Hippocampal formation (tissue), 2 donors: ENCODE results near the gene SNX33.
"Not testable (repeated sequence)": the region's sequence is repeated elsewhere in the genome, so short reads cannot be mapped to it uniquely, and the experiment has no call there.

Experiments used
- DNase-seq, 2 donors: peaks; one replicate each; lab custom pipeline; 2025; lab: John Stamatoyannopoulos, UW

Gene SNX33

DNA sequence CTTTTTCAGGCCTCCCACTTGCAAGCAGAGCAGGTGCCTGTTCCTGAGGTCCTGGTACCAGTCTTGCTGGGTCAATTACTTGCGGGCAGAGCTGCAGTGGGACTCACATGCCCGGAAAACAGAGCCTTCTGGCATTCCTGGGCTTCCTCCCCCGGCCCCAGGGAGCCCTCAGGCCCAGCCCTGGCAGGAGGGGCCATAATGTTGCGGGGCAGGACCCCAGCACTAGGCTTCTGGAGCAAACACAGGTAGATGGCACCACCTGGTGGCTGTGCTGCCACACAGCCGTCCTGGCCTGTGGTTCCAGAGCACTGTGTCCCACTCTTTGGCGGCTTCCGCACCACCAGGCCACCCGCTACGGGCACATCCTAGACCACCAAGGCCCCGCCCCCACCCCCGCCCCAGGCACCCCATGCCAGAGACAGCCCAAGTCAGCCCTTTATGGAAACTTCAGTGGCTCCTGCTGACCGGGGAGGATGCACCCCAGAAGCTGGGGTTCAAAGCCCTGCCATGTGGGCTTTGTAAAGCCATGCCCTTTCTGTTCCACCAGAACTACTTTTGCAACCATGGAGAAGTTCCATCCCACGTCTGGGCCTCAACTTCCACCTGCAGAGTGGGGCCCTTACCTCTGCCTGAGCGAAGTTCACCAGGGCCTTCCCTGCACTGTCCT is 36.1 kb downstream of the SNX33 start:
- peak; percentile 4 to 46 for DNase-seq

DNA sequence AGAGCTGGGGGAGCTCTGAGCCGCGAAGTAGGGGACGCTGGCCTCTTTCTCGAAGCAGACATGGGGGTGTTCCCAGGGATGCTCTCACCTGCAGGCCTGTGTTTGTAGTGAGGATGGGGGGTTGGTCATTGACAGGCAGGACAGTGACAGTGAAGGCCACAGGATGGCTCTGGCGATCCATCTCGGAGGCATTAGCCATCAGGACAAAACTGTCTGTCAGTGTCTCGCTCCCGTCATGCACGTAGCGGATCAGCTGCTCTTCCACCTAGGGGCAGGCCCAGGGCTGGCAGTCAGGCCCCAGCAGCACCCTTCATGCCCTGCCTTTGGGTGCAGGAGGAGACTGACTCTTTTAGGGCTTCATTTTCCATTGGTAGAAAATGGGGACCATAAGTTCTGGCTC is 36.9 kb downstream of the SNX33 start:
- no peak for DNase-seq

DNA sequence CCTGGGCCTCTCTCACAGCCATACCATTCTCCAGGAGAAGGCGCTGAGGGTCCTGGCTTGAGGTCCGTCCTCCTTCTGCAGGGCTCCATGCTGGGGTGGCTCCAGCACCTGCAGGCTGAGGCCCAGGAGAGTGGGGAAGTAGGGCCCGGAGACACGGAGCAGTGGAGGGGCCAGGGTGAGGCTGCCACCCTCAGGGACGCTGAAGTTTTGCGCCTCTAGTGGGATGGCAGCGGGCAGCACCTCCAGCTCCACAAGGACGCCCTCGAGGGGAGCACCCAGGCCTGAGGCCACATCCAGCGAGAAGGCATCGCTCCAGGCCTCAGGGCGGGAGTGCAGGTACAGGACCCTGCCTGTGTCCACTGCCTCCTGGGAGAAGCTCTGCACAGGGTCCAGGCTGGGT is 37.5 kb downstream of the SNX33 start:
- DNase-seq = no peak

DNA sequence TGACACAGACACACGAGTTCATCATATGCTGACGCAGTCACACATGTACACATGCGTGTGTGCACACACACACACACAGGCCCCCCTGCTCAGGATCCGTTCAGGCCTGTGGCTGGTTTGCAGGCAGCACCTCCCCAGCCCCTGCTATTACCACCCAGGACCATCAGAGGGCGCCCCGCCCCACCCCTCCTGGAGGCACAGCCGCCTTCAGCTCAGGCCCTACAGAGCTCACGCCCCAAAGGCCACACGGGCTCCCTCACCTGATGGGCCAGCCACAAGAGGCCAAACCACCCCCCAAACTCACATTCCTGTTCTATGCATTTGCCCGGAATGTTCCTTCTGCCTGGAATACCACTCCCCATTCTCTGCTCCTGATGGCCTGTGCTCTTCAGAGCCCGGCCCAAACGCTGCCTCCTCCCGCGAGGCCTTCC is 38.5 kb downstream of the SNX33 start:
- peak in 1 of 2 donors; percentile 43 for DNase-seq

DNA sequence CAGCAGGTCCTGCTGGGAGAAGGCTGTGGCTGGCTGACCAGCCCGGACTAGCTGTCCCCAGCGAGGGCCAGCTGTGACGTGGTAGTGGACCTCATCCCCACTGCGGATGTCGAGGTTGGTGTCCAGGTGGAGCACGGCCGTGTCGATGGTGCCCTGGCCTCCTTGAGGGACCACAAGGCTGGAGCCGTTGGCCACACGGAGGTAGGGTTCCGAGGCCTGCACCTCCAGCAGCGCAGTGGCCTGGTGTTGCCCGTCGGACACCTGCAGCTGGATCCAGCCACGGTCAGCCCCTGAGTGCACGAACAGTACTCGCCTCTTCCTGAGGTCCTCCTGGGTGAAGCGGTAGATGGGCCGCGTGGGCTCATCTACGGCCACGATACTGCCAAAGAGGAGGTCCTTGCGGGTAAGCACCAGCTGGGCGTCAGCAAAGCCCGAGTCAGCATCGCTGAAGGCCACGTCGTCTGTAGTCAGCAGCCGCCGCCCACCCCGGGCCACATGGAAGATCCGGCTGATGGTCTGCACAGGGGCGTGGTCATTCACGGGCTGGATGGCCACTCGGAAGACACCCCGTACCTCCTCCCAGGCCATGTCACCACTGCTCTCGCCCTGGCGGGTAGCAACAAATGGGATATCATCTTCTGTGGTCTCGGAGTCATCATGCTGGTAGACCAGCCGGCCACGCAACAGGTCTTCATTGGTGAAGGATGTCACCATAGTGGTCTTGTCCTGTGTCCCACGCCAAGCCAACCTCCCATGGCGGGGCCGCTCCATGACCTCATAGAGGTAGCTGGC is 40.0 kb downstream of the SNX33 start:
- no peak for DNase-seq

DNA sequence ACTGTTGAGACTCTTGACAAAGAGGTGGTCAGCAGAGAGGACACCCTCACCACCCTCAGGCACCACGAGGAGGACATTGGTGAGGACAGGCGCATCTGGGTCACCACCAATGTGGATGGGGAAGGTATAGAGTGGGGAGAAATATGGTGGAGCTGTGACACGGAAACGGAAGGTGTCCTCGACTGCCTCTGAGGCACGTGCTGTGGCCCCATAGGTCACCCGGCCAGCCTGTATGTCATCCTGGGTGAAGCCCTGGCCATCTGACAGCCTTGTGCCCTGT is 40.5 kb downstream of the SNX33 start:
- DNase-seq = no peak

DNA sequence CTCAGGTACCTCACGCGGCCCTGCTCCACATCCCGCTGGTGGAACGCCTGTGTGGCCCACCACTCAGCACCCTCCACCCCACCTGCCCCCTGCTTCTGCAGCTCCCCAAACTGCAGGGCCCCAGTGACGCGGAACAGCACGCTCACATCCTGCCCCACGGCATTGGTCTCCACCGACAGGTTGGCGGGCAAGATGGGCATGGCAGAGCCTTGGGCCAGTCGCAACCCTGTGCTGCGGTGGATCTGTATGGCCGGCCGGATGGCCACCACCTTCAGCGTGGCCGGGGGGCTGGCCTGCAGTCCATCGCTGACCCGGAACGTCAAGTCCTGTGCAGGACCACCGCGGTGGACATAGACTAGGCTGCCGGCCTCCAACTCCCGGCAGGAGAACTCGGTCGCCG is 41.1 kb downstream of the SNX33 start:
- DNase-seq = no peak

DNA sequence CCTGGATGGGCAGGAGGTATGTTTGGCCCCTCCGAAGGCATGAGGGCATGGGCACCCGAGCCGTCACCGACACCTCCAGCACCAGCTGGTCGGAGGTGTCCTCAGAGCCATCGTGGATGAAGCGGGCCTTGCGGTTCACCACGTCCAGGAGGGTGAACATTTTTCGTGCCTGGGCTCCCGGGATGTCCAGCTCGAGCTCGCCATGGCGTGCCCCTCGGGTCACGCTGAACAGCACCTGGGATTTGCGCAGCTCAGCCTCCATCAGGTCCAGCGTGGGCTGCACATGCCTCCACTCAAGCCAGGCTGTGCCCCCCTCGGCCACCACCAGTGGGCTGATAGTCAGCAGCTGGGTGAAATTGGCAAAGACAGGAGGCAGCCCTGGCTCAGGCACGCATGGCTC is 41.7 kb downstream of the SNX33 start:
- not testable (repeated sequence) for DNase-seq

DNA sequence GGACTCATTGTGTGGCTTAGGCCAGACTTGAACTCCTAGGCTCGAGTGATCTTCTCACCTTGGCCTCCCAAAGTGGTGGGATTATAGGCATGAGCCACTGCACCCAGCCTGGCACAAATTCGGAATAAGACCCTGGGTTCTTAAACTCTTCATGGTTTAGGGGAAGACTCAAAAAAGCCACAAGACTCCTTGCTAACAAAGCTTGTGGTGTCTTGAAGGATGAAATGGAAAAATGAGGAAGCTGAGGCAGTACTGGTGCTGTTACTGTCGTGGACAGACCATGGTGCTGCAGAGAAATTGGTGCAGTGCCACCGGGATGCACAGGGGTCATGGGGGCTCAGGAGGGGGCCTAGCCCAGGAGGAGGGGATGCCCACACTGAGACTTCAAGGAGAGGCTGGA is 44.6 kb downstream of the SNX33 start:
- not testable (repeated sequence) for DNase-seq

DNA sequence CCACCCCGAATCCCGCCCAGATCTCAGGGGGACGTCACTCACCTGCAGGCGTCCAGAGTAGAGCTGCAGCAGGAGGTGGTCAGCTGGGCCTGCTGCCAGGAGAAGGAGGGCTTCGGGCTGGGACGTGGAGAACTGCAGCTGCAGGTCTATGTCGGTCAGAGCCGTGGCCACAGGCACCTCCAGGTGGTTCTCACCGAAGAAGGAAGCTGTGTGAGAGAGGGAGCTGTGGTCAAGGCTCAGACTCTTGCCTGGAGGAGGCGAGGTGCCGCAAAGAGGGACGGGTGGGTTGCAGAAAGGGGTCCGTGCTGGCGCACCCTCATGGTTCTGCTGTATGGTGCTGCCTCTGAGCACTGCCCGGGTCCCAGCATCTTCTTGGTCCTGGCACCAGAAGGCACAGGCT is 45.3 kb downstream of the SNX33 start:
- not testable (repeated sequence) for DNase-seq

DNA sequence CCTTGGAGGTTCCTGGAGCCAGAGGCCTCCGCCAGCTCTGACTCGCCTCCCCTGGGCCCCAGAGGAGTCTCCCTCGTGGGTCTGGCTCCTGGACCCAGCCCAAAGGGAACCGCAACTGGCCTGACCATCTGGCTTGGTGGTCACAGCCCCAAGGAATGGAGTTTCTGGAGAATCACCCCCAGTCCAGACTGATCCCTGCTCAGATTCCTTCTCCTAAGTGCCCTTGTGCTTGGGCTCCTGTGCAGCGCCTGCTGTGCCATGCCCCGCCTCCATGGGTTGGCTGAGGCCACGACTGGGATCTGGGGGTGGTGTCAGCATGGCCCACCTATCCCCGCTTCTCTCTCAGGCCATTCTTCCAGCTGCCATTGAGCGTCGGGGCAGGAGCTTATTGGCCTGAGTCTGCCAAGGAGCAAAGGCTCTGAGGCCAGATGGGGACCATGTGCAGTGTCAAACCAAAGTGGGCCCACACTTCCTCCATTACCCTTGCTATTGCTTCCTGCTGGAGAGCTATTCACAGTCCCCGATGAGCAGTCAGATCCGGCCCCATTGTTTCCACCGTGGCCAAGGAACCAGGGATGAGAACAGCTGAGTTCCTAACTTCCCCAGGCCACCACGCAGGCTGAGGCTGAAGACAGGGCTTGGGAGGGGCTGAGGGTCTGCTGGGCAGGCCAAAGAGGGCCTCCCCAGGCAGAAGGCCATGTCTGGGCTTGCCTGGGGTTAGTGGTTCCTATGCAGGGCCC is 46.0 kb downstream of the SNX33 start:
- DNase-seq = no peak

DNA sequence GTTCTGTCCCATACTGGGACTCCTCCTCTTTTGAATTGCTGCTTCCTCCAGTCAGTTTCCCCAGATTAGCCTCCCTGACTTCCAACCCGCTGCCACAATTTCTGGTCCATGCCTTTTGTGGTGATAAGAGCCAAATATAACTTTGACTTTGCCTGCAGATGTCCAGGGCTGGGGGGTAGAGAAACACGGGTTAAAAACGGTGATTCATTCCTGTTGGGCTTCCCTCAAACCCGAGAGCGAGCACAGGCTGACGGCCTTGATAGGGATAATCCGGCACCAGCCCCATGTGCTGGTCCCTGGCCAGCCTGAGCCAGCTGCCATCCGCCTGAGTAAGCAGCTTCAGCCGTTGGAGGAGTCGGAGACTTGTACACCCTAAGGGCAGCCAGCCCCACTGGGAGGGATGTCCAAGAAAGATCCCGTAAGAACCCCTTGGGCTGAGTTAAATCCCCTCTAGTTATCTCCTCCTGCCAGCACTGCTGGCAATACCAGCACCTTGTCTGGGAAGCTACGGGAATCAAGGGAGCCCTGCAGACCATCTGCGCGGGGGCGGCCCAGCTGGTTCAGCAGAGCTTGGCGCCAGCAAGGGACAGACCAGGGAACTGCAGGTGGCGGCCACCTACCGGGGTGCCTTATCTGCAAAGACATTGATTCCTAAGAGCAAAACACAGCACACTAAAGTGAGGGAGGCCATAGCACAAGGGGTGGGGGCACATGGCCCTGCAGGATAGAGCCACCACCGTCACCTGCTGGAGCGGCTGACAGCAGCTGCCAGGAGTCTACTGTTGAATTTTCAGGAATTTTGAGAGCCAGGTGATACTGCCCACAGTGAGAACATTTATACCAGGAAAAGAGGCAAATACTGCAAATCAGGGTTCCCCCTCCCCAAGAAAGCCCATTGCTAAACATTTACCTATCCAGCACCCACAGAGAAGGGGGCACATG is 46.8 kb downstream of the SNX33 start:
- peak; percentile 35 to 41 for DNase-seq

DNA sequence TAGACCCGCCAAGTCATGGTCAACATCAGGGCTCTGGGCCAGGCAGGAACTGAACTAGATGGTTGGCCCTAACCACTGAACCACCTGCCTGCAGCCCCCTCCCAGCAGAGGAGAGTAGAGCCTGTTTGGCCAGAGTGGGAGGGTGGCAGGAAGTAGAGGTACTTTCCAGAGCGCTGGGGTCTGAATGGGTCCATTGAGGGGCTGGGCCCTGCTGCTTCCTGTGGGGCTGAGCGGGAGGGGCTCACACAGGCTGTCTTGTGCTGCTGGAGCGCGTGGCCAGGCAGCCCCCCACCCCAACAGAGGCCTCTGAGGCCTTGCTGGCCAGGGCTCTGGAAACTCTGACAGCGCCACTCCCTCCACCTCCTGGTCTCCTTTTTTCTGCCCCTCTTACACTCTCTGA is 47.5 kb downstream of the SNX33 start:
- no peak for DNase-seq

DNA sequence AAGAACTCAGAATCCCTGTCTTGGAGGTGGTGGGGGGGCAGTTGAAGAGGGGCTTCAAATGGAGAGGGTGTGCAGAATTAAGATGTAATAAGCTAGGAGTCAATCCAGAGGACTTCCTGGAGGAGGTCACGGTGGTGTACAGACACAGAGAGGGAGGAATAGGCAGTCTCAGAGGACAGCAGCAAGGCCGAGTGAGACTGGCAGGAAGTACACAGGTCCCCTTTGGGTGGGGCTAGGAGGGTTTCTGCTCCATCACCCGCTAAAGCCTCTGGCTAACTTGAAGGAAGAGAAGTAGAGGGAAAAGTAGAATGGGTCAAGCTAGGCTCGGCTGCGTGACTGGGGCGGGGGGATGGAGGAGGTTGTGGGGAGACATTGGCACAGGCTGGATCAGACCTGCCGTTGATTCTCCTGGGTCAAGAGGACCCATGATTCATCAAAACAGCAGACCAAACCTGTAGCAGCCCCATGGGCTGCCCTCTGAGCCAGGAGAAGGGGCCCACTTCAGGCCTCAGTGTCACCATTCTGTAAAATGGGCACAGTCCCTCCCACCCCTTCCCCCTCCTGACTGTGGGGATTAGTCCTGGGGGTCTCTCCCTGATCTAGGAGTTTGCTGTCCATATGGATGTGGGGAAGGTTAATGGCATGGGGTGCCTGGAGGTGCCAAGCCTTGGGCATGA is 48.1 kb downstream of the SNX33 start:
- no peak for DNase-seq

DNA sequence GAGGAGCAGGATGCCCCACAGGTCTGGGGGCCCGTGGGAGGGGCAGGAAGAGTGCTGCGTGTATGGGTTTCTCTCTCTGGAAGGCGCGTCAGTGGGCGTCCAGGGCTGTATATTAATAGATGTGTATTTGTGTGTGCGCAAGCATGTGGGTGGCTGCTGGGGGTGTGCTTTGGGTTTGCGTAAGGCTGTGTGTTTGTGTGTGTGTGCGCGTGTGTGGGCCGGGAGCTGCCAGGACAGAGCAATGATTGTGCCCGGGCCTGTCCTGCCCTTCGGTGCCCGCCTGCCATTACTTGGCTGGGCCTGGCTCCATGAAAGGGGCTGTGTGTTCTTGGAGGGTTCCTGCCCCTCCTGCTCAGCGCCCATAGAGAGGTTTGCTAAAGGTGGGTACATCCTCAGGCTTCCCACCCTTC is 48.6 kb downstream of the SNX33 start:
- DNase-seq = peak in 1 of 2 donors; percentile 27

DNA sequence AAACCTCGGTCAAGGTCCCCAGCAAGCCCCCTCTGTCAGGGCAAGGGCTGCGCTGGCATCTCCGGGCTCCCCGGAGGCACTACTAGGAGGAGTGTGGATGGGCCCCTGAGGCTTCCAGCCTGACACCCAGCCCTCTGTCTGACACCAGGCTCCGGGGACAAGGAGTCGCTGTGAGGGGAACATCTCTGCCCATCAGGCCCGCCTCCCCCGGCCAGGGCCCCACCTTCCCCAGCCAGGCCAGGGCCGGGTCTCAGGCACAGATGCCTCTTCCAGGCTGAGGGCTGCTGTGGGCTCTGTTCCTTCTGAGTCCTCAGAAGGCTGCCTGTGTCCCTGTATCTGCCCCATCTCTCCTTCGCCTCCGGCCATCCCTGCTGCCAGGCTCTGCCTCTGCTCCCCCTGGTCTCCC is 49.1 kb downstream of the SNX33 start:
- no peak for DNase-seq

DNA sequence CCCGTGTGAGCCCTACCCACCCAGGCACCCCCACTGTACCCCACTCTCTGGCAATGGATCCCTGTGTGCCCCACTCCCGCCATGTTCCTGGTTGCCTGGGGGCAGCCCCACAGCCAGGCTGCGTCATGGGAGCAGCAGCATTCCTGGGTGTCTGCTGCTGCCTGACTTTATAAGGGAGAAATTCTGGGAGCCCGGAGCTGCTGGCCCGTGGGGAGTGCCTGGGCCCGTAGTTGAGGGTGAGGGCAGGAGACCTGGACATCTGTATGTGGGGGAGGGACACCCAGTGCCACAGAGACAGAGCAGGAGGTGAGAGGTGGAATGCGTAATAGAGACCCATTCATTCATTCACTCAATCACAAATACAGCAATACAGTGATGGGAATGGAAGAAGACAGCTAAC is 49.8 kb downstream of the SNX33 start:
- no peak for DNase-seq

DNA sequence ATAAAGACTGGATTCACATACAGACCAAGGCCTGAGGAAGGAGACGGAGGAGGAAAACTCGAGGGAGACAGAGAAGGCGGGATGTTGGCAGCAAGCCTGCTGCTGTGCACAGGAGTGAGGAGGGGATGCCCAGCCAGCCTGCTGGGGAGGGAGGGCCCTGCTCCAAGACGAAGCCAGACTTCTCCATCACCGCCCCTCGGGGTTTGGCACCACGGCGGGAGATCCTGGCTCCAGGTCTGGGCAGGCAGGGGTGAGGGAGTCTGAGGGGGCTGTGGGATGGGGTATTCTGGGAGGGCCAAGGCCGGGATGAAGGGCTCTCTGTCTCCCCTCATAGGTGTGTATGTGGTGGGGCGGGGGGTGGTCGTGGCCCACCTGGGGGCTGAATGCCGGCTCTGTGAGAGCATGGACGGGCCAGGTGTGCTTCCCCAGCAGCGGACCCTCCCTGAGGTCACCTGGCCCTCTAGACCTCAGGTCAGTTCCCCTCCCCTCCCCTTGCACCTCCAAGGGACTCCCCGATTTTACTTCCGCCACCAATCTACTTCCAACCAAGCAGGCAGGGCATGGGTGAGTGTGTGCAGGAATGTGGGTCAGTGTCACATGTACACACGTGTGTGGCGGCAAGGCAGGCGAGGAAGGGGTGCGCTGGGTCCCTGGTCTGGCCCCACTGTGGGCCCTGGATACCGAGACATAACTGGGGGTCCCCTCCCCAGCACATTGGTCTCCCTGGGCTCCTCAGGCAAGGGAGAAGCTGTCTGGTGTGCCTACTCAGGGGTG is 50.4 kb downstream of the SNX33 start:
- not testable (repeated sequence) for DNase-seq

DNA sequence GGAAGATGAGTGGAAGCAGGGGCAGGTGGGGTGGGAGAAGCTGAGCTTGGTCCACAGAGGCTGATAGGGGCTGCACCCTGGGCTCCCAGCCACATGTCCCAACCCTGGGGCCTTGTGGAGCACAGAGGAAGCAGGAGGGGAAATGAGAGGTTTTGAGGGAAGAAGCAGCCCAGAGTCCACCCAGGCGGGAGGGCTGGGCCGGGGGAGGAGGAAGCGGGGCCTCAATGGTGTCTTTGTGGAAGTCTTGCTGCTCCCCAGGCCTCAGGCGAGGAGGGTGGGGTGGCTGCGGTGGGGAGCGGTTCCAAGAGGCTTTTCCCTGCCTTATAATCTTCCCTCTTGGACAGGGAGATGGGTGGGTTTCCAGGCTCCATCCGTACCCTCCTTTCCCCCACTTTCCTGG is 51.8 kb downstream of the SNX33 start:
- not testable (repeated sequence) for DNase-seq
